GM12874 (cell line): ENCODE data around the gene CDC42.

Source experiments
- TF ChIP-seq, protein P1 (sequence below): IDR thresholded peaks from 2 replicates; pipeline ENCODE4 v1.5.1; 2011; ENCODE audit warnings: low read depth, mild to moderate bottlenecking, control low read depth, low read length, moderate library complexity; ENCODE audit not compliant: insufficient read depth

Gene CDC42

DNA sequence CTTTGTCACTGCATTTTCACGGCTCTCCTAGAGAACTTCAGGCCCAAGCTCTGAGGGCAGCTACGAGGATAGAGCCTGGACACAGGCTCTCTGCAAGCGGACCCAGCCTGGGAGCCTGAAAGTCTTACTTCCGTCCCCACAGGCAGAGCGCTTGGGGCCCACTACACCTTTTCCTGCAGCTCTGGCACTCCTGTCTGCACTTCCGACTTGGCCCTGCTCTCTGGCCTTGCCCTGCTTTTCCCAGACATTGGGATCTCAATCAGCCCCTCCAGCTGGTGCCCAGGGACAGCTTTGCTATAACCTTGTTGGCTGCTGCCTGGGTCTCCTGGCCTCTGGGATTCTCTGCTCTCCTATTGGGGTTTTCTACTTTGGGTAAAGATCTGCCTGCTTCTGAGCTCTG, 62.8 kb downstream of the CDC42 start:
- TF ChIP-seq, protein P1, sequence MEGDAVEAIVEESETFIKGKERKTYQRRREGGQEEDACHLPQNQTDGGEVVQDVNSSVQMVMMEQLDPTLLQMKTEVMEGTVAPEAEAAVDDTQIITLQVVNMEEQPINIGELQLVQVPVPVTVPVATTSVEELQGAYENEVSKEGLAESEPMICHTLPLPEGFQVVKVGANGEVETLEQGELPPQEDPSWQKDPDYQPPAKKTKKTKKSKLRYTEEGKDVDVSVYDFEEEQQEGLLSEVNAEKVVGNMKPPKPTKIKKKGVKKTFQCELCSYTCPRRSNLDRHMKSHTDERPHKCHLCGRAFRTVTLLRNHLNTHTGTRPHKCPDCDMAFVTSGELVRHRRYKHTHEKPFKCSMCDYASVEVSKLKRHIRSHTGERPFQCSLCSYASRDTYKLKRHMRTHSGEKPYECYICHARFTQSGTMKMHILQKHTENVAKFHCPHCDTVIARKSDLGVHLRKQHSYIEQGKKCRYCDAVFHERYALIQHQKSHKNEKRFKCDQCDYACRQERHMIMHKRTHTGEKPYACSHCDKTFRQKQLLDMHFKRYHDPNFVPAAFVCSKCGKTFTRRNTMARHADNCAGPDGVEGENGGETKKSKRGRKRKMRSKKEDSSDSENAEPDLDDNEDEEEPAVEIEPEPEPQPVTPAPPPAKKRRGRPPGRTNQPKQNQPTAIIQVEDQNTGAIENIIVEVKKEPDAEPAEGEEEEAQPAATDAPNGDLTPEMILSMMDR: no peak

DNA sequence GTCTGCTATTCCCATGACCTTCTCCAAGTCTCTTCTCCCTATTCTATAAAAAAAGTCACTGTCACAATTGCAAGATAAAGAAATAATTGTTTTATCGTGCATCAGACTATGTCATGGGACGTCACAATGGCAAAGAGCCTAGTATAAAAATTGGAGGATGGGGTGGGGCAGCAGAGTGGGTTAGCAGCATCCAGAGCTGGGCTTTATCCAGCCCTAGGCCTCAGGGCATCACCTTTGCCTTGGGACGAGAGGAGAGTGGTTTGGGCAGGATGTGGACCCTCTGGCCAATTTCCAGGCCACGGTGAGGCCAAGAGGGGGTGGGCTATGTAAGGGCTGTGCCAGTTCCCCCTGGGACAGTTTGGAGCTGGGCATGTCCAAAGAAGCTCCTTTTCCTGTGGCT, 64.7 kb downstream of the CDC42 start:
- TF ChIP-seq, protein P1: no peak

DNA sequence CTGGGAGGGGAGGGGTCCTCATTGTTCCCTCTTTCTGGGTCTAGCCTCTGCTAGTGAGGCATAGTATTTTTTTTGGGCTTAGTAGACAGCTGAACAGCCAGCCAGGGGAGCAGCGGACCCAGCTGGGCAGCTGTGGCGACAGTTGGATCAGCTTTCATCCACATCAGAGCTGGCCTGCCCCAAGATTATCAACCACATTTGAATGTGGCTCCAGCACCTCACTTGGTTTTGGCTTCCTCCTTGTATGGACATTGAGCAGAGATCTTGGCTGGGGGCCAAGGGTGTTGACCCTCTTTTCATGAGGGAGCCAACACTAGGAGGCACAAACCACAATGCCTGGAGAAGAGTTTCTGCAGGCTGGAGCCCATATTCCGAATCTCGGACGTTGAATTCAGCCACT, 65.3 kb downstream of the CDC42 start:
- TF ChIP-seq, protein P1: no peak

DNA sequence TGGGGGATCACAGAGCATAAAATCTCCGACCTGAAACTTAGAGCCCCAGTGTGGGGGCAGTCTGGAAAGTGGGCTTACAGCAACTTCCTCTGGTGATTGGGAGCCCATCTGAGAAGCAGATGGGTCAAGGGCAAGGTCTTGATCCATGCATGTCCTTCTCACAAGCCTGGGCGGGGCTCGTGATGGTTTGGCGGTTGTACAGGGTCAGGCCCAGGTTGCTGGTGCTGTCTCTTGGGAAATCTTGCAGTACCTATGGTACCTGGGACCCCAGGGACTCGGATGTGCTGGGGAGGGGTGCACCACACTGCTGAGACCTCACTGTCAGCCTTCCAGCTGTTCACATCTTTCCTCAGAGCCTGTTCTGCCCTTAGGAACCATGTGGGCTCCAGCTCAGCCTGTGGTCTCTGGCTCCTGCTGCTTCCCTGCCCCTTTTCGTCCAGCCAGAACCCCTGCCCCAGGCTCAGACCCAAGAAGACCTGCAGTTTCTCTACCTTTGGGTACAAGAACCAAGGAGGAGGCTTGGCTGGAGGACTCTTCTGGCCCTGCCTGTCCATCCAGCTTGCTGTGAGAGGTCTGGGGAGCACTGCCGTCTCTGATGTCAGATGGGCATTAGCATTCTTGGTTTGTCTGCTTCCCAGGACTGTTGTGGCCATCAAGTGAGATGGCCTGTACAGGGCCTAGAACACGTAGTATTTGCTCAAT, 65.9 kb downstream of the CDC42 start:
- TF ChIP-seq, protein P1: no peak

DNA sequence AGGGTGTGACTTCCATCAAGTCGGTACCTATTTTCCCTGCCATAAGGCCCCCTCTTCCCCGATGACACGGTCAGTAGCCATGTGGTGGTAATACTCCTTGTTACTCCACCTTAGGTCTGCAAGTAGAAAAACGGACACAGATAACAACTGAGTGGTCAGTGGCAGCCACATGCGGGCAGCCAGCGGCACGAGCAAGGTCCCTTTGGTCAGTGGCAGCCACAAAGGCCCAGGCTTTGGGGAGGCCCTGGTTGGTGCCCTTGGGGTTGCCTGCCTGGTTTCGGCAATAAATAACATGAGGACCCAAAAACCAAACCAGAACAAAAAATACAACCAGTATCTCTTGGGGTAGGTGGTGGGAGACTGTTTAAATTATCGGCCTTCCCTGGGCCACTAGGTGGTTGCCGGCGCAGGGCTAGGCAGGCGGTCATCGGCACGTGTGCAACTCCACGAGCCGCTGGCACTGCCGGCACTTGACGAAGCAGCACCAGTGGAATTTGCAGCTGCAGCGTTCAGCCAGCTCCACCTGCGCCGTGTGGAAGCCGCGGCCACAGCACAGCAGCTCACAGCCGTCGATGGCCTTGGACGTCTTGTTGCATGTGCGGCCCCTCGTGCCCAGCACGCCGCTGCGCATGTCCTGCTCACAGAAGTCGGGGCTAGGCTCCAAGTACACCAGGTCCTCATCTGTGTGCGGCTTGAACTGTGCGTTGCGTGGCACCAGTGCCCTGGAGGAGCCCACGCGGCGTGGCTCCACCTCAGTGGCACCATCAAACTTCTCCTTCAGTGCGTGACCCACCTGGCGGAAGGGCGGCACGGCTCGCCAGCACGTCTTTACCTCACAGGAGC, 67.3 kb downstream of the CDC42 start:
- TF ChIP-seq, protein P1: no peak

DNA sequence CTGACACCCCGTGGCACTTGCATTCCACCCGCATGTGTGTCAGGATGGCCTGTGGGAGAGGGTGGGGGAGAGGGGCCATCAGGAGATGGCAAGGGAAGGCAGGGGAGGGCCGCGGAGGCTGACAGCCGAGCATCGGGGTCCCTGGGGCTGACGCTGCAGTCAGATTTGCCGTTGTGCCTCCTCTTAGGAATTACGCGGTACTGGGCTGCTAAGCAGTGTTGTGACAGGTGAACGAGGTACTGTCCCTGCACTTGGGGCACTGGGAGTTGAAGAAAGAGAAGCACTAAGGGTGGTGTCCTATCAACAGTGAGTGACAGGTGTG, 67.9 kb downstream of the CDC42 start:
- TF ChIP-seq, protein P1: no peak

DNA sequence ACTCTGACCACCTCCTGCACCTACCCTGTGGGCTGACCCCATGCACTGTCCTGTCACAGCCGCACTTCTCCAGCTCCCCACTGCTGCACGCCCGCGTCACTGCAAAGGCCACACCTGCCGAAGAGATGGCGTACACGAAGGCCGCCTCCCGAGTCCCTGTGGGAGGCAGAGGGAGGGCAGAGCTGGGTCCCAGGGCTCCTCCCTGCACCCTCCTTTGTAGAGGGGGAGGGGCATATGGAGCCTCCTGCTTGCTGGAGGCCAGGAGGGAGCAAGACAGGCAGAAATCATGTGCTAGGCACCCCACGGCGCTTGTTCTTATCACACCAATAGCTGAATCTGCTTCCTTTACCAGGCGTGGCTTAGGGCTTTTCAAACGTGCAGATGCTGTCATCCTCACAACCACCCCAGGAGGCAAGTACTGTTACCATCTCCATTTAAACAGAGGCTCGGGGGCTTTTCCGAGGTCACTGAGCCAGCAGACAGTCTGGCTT, 69.0 kb downstream of the CDC42 start:
- TF ChIP-seq, protein P1: no peak
